Gastroesophageal sphincter (tissue), 3 donors: ENCODE measurements around the gene LGALS3BP.
"Not testable (repeated sequence)": the region's sequence is repeated elsewhere in the genome, so short reads cannot be mapped to it uniquely, and the experiment has no call there.

ENCODE experiments used
- CTCF ChIP-seq, 4 experiments: fragments of 200-600 bp in 2 of 4; fragments of 450-650 bp in 2 of 4; sonication (generic) in 1 of 4; IDR thresholded peaks; one replicate each; pipeline ENCODE4 v1.5.1; 2017 to 2019; ENCODE audit warnings: antibody characterized with exemption in 4 of 4, mild to moderate bottlenecking in 2 of 4, moderate library complexity in 2 of 4
- POLR2A ChIP-seq, 2 donors: fragments of 450-650 bp; IDR thresholded peaks; one replicate each; pipeline ENCODE4 v1.6.1; 2017; ENCODE audit warnings: antibody characterized with exemption in 2 of 2, mild to moderate bottlenecking in 2 of 2, moderate library complexity in 1 of 2

- TF ChIP-seq CTCF, POLR2A (IDR thresholded peaks at IDR 0.05): not testable (repeated sequence)
These were observed 34.3 kb downstream of the LGALS3BP start for GRCh38 chr17:78945455-78945854.
